ENCODE results near the gene SPTBN1.

DNA sequence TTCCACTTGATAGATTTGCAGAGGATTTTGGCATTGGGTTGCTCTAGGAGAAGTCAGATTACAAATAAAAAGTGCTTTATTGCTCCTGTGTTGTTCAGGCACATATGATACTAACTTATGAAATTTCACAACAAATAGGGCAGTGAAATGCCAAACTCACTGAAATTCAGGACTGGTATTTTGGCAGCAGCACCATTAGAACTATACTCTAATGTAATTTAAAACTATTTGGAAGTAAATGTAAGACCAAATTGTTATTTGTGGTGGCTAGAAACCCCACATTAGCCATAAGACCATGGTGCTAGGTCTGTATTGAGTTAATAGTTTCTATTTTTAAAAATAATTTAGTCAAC is 57.2 kb downstream of the SPTBN1 start:
- TF ChIP-seq NR3C1 (CRISPR knock-in tag; conservative IDR thresholded peaks at IDR 0.05; ENCODE audit: low read depth) (no peak), ATF1 (CRISPR knock-in tag; IDR thresholded peaks at IDR 0.05) (no peak), ZNF671 (CRISPR knock-in tag; IDR thresholded peaks at IDR 0.05) (no peak), KAT7 (CRISPR knock-in tag; IDR thresholded peaks at IDR 0.05; ENCODE audit: borderline replicate concordance) (no peak), ZNF232 (CRISPR knock-in tag; IDR thresholded peaks at IDR 0.05) (no peak), ETV6 (CRISPR knock-in tag; IDR thresholded peaks at IDR 0.05) (no peak)
- TF ChIP-seq, protein P1, sequence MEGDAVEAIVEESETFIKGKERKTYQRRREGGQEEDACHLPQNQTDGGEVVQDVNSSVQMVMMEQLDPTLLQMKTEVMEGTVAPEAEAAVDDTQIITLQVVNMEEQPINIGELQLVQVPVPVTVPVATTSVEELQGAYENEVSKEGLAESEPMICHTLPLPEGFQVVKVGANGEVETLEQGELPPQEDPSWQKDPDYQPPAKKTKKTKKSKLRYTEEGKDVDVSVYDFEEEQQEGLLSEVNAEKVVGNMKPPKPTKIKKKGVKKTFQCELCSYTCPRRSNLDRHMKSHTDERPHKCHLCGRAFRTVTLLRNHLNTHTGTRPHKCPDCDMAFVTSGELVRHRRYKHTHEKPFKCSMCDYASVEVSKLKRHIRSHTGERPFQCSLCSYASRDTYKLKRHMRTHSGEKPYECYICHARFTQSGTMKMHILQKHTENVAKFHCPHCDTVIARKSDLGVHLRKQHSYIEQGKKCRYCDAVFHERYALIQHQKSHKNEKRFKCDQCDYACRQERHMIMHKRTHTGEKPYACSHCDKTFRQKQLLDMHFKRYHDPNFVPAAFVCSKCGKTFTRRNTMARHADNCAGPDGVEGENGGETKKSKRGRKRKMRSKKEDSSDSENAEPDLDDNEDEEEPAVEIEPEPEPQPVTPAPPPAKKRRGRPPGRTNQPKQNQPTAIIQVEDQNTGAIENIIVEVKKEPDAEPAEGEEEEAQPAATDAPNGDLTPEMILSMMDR (IDR thresholded peaks at IDR 0.05) = no peak
- TF ChIP-seq, protein P2, sequence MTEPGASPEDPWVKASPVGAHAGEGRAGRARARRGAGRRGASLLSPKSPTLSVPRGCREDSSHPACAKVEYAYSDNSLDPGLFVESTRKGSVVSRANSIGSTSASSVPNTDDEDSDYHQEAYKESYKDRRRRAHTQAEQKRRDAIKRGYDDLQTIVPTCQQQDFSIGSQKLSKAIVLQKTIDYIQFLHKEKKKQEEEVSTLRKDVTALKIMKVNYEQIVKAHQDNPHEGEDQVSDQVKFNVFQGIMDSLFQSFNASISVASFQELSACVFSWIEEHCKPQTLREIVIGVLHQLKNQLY (CRISPR knock-in tag; IDR thresholded peaks at IDR 0.05) = no peak
- TF ChIP-seq, protein P3, sequence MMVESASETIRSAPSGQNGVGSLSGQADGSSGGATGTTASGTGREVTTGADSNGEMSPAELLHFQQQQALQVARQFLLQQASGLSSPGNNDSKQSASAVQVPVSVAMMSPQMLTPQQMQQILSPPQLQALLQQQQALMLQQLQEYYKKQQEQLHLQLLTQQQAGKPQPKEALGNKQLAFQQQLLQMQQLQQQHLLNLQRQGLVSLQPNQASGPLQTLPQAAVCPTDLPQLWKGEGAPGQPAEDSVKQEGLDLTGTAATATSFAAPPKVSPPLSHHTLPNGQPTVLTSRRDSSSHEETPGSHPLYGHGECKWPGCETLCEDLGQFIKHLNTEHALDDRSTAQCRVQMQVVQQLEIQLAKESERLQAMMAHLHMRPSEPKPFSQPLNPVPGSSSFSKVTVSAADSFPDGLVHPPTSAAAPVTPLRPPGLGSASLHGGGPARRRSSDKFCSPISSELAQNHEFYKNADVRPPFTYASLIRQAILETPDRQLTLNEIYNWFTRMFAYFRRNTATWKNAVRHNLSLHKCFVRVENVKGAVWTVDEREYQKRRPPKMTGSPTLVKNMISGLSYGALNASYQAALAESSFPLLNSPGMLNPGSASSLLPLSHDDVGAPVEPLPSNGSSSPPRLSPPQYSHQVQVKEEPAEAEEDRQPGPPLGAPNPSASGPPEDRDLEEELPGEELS (CRISPR knock-in tag; IDR thresholded peaks at IDR 0.05) = no peak
- TF ChIP-seq, protein P4, sequence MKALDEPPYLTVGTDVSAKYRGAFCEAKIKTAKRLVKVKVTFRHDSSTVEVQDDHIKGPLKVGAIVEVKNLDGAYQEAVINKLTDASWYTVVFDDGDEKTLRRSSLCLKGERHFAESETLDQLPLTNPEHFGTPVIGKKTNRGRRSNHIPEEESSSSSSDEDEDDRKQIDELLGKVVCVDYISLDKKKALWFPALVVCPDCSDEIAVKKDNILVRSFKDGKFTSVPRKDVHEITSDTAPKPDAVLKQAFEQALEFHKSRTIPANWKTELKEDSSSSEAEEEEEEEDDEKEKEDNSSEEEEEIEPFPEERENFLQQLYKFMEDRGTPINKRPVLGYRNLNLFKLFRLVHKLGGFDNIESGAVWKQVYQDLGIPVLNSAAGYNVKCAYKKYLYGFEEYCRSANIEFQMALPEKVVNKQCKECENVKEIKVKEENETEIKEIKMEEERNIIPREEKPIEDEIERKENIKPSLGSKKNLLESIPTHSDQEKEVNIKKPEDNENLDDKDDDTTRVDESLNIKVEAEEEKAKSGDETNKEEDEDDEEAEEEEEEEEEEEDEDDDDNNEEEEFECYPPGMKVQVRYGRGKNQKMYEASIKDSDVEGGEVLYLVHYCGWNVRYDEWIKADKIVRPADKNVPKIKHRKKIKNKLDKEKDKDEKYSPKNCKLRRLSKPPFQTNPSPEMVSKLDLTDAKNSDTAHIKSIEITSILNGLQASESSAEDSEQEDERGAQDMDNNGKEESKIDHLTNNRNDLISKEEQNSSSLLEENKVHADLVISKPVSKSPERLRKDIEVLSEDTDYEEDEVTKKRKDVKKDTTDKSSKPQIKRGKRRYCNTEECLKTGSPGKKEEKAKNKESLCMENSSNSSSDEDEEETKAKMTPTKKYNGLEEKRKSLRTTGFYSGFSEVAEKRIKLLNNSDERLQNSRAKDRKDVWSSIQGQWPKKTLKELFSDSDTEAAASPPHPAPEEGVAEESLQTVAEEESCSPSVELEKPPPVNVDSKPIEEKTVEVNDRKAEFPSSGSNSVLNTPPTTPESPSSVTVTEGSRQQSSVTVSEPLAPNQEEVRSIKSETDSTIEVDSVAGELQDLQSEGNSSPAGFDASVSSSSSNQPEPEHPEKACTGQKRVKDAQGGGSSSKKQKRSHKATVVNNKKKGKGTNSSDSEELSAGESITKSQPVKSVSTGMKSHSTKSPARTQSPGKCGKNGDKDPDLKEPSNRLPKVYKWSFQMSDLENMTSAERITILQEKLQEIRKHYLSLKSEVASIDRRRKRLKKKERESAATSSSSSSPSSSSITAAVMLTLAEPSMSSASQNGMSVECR (CRISPR knock-in tag; IDR thresholded peaks at IDR 0.05; ENCODE audit: borderline replicate concordance) = no peak

All from WTC11 (cell line).